NCI-H69 (cell line): ENCODE data around the gene TRAF2.
"Not testable (repeated sequence)": the region's sequence is repeated elsewhere in the genome, so short reads cannot be mapped to it uniquely, and the experiment has no call there.

Experiments used
- DNase-seq: peaks from one replicate; lab custom pipeline; 2025; lab: John Stamatoyannopoulos, UW

Gene TRAF2

DNA sequence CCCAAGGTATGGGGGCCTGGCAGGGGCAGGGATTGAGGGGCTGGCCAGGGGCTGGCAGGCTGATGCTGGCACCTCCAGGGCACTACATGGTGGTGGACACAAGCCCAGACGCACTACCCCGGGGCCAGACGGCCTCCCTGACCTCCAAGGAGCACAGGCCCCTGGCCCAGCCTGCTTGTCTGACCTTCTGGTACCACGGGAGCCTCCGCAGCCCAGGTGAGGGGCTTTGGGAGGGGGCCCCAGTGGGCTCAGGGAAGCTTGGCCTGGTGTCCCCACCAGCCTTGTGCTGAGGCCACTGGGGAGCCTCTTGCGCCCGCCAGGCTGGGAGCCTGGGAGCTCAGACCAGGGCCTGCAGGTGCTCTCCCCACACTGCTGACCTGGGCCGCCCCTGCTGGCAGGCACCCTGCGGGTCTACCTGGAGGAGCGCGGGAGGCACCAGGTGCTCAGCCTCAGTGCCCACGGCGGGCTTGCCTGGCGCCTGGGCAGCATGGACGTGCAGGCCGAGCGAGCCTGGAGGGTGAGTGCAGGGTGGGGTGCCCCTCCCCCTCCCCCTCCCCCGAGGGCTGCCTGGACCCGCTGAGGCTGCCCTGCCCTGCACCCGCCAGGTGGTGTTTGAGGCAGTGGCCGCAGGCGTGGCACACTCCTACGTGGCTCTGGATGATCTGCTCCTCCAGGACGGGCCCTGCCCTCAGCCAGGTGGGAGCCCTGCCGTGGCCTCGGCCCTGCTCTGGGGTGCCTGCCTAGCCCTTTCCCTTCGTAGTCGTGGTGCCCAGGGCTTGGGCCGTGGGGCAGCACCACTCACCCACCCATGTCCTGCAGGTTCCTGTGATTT lies 28.5 kb upstream of the TRAF2 start:
- peak; percentile 63 for DNase-seq

DNA sequence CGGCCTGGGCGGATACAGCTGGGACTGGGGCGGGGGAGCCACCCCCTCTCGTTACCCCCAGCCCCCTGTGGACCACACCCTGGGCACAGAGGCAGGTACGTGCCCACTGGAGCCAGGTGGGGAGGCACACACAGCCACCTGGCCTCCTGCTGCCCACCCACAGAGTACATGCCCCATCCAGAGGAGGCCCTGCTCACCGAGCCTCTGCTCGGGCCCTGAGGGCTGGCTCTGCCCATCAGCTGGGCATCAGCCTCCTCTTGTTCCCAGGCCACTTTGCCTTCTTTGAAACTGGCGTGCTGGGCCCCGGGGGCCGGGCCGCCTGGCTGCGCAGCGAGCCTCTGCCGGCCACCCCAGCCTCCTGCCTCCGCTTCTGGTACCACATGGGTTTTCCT lies 27.9 kb upstream of the TRAF2 start:
- DNase-seq: no peak

DNA sequence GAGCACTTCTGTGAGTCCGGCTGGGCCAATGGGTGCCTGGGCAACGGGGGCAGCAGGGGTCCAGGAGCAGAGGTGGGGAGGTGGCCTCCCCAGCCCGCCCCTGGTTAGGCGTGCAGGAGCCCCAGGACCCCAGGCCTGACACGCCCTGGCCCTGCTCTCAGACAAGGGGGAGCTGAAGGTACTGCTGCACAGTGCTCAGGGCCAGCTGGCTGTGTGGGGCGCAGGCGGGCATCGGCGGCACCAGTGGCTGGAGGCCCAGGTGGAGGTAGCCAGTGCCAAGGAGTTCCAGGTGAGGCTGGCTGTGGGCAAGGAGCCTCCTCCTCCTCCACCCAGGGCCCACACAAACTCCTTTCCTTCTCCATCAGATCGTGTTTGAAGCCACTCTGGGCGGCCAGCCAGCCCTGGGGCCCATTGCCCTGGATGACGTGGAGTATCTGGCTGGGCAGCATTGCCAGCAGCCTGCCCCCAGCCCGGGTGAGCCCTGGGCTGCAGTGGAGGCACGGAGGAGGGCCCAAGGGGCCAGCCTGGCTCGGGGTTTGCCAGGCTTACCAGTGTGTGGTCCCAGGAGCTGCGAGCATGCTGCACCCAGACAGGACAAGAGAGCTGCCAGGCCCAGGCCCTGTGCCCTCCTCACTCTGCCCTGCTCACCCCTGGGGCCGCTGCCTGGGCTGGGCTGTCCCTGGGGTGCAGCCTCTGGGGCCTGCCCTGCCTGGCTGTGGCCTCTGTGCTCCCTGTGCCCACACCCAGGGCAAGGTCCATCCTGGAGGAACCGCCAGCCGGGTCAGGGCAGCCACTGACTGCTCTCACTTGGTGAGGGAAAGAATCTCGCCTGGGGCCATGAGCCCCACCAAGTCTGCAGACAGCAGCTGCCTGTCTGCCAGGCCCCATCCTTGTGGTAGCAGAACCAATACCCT lies 27.2 kb upstream of the TRAF2 start:
- no peak for DNase-seq

DNA sequence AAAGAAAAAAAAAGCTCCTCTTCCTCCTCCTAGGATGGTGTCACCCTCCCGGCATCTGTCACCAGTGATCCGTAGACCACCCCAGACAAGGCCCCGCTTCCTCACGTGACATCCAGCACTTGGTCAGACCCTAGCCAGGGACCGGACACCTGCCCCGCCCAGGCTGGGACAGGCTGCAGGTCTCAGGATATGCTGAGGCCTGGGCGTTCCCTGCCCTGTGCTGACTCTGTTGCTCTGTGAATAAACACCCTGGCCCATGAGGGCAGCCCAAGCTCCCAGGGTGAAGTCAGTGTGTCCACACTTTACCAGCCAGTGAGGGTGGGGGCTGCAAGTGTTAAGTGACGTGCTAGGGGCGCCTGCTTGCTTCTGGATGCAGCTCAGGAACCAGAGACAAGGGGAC lies 25.8 kb upstream of the TRAF2 start:
- DNase-seq: no peak

DNA sequence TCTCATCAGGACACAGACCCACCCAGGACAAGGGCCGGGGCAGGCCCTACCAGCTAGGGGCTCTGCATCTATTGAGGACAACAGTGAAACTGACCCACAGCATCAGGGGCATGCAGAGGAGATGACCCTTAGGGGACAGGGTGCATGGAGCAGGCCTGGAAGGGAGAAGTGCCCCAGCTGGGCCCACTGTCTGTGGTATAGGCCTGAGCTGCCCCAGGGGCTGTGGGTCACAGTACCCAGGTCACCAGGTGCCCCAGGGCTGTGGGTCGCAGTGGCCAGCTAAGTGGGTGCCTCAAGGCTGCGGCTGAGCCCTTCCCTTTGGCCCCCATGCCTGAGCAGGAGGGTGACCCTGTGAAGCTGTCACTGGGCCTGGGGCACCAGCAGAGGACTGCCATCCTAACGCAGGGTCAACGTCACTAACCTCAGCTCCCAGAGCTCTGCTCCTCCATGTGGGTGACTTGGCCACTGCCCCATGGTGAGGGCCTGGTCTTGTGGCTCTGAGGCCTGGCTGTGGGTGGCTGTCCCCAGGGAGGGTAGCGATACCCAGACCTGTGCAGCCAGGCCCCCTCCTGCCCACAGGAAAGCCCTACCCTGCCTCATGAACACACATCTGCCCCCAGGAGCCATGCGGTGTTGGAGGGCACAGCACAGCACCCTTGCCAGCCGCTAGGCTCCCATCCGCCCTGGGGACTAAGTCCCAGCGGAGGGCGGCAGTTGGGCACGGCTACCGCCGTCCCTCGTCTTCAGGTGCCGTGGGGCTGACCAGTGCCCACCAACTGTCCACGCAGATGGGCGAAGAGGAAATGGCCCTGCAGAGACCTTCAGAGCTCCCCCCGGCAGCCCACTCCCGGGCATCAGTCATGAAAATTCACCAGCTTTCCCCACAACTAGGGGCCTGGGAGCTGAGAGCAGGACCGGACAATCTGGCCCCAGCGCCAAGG lies 25.1 kb upstream of the TRAF2 start:
- DNase-seq: no peak

DNA sequence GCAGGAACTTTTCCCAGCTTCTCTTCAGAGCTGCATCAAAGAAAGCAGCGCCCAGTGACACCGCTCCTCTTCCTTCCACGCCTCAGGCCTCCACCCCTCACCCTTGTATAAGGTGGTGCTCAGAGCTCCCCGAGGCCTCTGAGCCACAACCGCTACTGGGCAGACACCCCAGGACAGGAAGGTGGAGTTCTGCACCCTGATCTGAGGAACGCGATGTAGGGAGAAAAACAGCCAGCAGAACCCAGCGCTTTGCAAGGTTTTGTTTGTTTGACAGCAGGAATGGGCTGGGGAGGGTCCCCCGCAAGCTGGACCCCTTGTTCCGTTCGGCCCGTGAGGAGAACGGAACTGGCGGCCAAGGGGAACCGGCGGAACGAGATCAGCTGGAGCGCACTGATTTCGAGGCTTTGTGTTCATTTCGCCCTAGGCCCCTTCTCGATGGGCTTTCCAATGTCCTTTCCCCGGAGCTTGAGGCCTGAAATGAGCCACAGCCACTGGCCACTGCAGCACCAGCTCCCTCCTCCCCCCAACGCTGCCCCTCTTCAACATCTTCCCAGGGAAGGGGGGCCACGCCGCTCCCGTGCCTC lies 24.4 kb upstream of the TRAF2 start:
- no peak for DNase-seq

DNA sequence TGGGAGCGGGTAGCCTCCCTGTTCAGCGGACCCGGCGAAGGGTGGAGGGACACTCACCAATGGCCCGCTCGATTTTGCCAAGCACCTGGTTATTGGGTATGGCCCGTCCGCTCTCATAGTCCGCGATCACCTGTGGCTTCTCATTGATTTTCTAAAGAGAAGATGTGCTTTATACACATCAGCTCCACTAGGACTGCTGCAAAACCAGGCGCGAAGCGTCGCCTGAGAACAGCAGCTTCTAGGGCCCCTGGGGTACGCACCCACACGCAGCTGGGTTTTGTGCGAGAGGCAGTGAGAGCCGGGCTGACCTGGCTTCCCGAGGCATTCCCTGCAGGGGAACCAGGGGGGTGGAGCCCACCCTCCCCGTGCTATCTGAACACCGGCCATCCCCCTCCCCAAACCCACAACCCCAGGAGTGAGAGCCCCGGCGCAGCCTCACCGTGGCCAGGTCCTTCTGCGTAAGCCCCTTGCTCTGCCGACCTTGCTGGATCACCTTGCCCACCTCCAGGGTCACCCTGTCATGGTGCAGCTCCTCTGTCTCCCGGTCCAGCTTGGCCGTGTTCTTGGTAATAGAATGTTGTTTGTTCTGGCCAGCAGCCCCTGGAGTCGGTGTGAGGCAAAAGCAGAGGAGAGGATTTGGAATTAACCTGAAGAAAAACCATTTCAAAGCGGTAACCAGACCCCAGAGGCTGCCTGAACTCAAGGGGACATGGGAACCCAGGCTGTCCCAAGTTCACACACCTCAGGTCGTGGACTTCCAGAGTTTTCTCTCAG lies 23.3 kb upstream of the TRAF2 start:
- no peak for DNase-seq

DNA sequence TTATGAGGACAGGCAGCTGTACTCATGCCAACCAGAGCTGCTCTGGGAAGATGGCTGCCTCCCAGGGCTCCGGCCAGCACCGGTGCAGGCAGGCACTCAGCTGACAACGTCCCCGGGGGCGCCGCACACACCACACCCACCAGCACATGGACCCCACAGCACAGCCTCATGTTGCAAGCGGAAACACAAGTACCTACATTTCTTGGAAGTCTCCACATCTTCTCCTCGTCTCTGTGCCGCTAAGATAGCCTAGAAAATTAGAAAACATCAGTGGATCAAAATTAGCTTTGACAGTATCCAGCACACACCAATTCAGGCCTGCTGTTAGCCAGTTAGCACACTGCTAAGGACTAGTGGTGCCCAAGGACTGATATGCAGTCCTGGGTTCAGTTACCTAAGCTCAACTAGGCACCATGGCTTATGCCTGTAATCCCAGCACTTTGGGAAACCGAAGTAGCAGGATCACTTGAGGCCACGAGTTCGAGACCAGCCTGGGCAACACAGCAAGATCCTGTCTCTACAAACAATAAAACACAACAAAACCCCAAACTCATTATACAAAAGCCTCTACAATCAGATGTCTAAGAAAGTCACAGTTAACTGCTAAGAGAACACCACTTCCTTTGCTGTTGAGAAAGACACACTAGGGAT lies 22.6 kb upstream of the TRAF2 start:
- no peak for DNase-seq

DNA sequence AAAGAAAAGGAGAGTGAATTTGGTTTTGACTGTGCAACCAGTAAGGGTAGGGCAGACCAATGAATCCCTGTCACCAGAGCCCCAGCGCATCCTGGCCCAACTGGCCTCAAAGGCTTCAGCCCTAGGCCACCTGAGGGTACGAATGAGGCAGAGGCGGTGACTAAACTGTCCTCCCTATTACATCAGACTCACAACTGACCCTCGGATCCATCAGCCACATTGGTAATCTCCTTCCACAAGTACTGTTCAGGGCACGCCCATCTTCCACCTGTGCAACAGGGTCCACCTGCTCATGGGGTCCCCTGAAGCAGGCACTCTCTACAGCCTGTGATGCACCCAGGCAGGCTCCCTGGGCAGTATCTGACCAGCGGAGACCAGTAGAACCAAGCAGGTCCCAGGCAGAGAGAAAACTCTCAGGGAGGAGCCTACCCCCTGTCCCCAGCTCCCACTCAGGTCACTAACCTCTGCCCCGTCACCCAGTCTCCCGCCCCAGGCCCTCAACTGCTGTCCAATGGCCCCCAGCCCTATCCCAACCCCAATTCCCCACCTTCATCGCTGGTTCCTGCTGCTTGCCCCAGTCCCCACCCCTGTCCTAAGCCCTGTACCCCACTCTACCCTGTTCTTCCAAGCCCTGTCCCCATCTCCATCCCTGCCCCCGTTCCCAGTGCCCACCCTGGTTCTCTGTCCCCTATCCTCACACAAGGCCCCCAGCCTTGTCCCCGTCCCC lies 21.1 kb upstream of the TRAF2 start:
- DNase-seq: no peak

DNA sequence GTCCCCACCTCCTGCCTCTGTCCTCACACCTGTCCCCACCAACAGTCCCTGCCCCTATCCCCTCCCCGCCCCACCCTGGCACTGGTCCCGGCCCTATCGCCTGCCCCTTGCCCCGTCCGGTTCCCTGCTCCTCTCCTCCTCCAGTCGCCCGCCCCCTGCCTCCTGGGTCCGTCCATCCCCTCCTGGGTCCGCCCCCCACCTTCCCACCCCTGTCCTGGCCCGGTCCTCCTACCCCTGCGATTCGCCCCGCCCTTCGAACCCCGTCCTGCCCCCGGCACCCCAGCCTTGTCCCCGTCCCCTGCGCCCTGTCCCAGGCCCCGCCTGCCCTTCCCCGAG lies 20.6 kb upstream of the TRAF2 start:
- DNase-seq: no peak

DNA sequence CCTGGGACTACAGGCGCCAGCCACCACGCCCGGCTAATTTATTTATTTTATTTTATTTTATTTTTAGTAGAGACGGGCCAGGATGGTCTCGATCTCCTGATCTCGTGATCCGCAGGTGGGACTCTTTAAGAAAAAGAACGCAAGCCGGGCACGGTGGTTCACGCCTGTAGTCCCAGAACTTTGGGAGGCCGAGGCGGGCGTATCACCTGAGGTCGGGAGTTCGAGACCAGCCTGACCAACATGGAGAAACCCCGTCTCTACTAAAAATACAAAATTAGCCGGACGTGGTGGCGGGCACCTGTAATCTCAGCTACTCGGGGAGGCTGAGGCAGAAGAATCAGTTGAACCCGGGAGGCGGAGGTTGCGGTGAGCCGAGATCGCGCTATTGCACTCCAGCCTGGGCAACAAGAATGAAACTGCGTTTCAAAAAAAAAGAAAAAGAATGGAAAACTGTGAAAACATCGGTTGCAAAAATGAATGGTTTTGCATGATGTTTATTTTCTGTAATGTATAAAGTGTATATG lies 19.4 kb upstream of the TRAF2 start:
- DNase-seq: not testable (repeated sequence)

DNA sequence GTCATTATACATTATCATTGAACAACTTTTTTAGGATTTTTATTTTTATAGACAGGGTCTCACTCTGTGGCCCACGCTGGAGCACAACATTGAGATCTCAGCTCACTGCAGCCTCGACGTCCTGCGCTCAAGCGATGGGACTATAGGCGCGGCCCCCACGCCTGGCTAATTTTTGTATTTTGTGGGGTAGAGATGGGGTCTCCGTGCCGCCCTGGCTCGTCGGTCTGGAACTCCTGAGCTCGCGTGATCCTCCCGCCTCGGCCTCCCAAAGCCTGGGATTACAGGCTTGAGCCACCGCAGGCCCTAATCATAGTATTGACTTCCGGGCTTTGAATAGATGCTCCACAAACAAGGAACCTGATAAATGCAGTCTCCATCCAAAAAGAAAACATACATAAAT lies 18.8 kb upstream of the TRAF2 start:
- DNase-seq: no peak

DNA sequence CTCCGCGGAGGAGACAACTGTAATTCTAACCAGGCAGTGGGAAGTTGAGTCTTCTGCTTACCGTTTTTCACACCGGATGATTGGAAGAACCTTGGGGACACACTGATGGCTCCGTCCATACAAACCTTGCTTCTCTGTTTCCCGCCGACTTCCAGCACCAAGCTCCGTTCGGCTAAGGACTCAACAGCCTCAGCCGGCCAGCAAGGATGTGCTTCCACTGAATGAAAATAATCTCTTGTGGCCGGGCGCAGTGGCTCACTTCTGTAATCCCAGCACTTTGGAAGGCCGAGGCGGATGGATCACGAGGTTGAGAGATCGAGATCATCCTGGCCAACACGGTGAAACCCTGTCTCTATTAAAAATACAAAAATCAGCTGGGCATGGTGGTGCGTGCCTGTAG lies 18.4 kb upstream of the TRAF2 start:
- DNase-seq: no peak

DNA sequence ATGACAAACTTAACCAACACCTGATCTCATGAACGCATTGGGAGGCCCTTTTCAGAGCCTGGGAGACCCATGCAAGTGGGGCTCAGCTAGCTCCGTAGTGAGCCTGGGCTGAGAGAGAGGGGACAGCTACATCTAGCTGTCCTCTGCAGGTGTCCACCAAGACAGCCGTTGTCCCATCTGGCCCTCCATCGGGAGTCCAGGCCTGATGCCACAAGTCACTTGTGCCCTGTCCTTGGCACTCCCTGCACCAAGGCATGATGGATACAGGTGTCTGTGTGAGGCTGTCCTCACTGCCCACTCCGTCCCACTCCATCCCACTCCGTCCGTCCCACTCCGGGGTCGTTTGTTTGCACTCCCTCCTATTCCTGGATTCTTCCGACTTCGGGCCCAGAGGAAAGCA lies 17.7 kb upstream of the TRAF2 start:
- DNase-seq: no peak

DNA sequence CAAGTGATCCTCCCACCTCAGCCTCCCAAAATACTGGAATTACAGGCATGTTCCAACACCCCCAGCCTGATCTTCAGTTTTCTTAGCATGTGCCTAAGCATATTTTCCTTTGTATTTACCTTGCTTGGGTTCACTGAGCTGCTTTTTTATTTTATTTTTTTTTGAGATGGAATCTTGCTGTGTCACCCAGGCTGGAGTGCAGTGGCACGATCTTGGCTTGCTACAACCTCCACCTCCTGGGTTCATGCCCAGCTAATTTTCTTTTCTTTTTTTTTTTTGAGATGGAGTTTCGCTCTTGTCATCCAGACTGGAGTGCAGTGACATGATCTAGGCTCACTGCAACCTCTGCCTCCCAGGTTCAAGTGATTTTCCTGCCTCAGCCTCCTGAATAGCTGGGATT lies 16.7 kb upstream of the TRAF2 start:
- not testable (repeated sequence) for DNase-seq

DNA sequence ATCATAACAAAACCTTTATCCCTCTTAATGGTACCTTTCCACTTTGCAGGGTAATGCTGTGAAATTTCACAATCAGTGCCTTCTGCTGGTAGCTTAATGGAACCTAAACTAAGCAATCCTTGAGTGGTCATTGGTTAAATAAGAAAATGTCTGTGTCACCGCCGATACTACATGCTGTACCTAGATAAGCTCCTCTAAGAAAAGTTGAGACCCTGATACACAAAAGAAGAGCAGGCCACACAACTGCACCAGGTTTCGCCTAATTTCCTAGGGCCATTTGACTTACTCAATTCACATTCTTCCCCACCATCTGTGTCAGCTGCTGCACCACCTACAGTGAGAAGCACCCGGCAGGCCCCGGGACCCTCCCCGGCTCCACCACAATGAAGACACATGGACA lies 11.2 kb upstream of the TRAF2 start:
- DNase-seq: no peak

DNA sequence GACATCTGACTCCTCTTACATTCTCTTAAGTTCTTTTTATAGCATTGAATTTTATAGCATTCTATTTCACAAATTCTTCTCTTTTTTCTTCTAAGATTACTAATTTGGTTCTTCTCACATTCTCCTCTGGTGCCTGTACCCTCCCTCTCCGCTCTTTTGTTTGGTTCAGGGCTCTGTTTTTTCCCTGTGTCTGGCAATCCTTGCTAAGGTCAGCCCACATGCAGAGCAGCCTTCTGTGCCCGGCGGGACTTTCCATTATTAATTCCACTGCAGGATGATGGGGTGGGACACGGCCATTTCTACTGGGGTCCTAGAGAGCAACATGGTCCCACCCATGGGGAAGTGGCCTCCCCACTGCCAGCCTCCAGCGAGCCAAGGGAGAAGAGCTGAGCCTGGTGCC lies 9.8 kb upstream of the TRAF2 start:
- no peak for DNase-seq

DNA sequence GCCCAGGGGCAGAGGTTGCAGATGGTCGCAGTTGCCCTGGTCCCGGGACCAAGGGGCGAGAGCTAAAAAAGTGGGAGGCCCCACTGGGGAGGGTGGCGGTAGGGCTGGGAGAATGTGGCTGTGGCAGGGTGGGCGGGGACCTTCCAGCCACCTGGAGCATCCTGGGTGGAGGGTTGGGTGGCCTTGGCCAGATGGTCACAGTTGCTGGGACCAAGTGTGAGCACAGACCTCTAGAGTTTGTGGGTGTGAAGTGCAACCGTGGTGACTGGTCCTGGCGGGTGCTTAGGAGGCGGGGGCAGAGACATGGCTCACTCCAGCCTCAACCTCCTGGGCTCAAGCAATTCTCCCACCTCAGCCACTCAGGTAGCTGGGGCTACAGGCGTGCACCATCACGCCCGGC lies 5.7 kb upstream of the TRAF2 start:
- peak; percentile 41 for DNase-seq

DNA sequence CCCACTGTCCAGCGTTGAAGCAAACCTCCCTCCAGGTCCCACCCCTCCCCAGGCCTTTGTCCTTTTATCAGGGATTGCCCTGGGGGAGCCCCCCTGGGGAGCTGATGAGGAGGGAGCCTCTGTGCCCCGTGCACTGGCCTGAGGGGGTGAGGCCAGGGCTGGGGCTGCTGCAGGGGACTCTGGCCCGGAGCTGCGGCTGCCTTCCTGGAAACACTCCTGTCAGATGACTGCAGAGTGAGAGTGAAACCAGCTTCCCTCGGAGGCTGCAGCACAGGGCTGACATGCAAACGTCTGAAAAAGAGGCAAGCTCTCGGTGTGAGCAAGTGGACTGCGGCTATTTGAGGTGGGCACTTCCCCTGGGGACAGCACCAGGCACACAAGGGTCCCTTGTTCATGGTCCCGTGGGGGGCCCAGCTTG lies 4.6 kb upstream of the TRAF2 start:
- DNase-seq: peak; percentile 52
